Activated CD8-positive, alpha-beta T cell treated with anti-CD3 and anti-CD28 coated beads, Interleukin-2, amount 10 ng/mL, durations not matched to agents 7 days and 5 days (primary cell): ENCODE measurements around the gene SSX7. TPM values are rescaled to one million over a fixed set of nuclear protein-coding genes. Genes with fewer than 3 reads are reported as not detected.

Experiments used
- total RNA-seq, 2 experiments: library from RNA; stranded (reverse); gene quantifications; one replicate each; pipeline ENCODE4 v1.2.3, GENCODE V29; 2021

The SSX7 gene
- total RNA-seq, 2 experiments from 2014 or later, result not detected

Other genes with a start within 250 kb of the SSX7 start
- not detected for gene XAGE1A, start 159.1 kb downstream of the SSX7 start, total RNA-seq
- gene XAGE1B, start 137.8 kb downstream of the SSX7 start, total RNA-seq, result not detected
- not detected for gene SSX2, start 52.3 kb upstream of the SSX7 start, total RNA-seq
- gene SSX2B, start 96.4 kb upstream of the SSX7 start, total RNA-seq, result not detected
- not detected for gene SPANXN5, start 142.5 kb upstream of the SSX7 start, total RNA-seq
- gene XAGE5, start 156.4 kb upstream of the SSX7 start, total RNA-seq, result not detected
- not detected for gene XAGE3, start 213.2 kb upstream of the SSX7 start, total RNA-seq
- 10 to 100 TPM; 15.4 to 16.3 TPM for gene FAM156B, start 242.4 kb upstream of the SSX7 start, total RNA-seq